ENCODE data around the gene ADGRV1. TPM values are rescaled to one million over a fixed set of nuclear protein-coding genes. Genes with fewer than 3 reads are reported as not detected.
"Not testable (repeated sequence)": the region's sequence is repeated elsewhere in the genome, so short reads cannot be mapped to it uniquely, and the experiment has no call there.

The ADGRV1 gene
- total RNA-seq, 2 experiments from 2014 or later = 0.26 TPM; not detected in 1

DNA sequence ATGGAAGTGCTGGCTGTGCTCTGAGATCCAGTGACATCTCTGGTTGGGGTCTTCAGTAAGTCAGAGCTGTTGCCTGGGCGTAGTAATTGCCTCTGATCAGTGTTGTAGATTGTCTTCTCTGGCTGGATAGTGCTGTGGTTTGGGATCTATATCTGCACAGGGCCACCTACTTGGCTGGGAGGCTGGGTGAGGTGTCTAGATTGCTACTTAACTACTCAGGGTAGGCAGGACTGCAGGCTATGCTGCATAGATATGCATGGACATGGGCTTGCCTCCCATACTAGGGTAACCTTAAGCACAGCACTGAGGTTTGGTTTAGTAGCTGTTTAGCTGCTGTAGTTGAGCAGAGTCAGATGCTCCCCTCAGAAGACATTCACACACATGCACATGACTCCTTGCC is 181.0 kb downstream of the ADGRV1 start:
- Mint-ChIP-seq H3K9me3 (ENCODE audit: insufficient read depth) (no peaks in the 10 kb centered on the region), H3K4me3 (no peak overlapping the region), H3K36me3 (ENCODE audit: low read depth) (no peaks in the 10 kb centered on the region), H3K27ac (no peak overlapping the region), H3K4me1 (ENCODE audit: low read depth) (no peaks in the 10 kb centered on the region), H3K27me3 (ENCODE audit: low read depth) (no peaks in the 10 kb centered on the region)
- ChIA-PET CTCF (no interaction called here), POLR2A (no interaction called here)
- no peak for ATAC-seq
- no peak for DNase-seq

DNA sequence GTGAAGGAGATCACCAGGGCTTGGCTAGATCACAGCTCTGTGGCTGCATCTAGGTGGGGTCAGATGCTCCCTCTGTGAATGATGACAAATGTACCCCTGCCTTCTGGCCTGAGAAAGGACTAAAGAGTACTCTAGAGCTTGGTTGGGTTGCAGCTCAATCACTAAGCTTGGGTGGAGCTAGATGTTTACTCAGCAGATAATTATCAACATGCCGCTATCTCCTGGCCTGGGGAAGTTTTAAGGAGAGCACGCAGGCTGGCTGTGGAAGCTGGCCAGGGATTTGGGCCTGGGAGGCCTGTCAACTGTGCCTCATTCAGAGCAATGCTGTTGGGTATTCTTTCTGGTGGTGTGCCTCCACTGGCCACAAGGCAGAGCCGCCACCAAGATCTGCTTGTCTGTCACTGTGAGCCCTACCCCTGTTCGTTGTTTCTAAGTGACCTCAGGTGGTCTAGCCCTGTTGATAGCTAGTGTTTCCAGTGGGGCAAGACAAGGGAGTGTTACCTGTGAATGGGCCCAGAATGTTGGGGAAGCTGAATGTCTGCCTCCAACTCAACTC is 181.7 kb downstream of the ADGRV1 start:
- Mint-ChIP-seq H3K27ac (no peak overlapping the region), H3K4me3 (no peak overlapping the region), H3K9me3 (ENCODE audit: insufficient read depth) (no peaks in the 10 kb centered on the region), H3K4me1 (ENCODE audit: low read depth) (no peaks in the 10 kb centered on the region), H3K27me3 (ENCODE audit: low read depth) (peaks cover 2% of the 10 kb centered on the region), H3K36me3 (ENCODE audit: low read depth) (no peaks in the 10 kb centered on the region)
- POLR2A ChIA-PET = no interaction called here
- ATAC-seq (no peak), DNase-seq (no peak)
- CTCF ChIA-PET = no interaction called here

DNA sequence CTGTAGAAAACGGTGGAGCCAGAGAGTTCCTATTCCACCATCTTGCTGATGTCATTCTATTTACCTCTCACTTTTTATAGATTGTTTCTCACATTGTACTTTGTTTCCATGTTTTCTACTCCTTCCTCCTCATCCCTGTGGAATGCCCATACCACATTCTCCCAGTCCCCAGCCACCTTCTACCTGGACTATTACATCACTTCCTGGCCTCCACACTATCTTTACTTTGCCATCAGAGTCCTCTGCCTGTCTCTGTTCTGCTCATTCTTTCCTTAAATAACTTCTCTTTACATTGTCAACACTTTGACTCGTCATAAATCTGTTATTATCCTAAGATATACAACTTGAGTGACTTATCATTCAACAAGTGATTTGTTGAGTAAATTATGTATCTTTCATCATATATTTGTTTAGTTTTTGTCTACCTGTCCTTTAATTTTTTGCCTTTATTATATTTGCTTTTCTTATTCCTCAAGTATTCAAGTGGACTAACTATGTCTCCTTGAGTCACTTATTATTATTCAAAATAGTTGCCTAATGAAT is 182.5 kb downstream of the ADGRV1 start:
- Mint-ChIP-seq H3K36me3 (ENCODE audit: low read depth) (no peaks in the 10 kb centered on the region), H3K27me3 (ENCODE audit: low read depth) (peaks cover 2% of the 10 kb centered on the region), H3K9me3 (ENCODE audit: insufficient read depth) (no peaks in the 10 kb centered on the region), H3K4me3 (no peak overlapping the region), H3K27ac (no peak overlapping the region), H3K4me1 (ENCODE audit: low read depth) (no peaks in the 10 kb centered on the region)
- DNase-seq = no peak
- ChIA-PET POLR2A (no interaction called here), CTCF (no interaction called here)
- ATAC-seq = no peak

DNA sequence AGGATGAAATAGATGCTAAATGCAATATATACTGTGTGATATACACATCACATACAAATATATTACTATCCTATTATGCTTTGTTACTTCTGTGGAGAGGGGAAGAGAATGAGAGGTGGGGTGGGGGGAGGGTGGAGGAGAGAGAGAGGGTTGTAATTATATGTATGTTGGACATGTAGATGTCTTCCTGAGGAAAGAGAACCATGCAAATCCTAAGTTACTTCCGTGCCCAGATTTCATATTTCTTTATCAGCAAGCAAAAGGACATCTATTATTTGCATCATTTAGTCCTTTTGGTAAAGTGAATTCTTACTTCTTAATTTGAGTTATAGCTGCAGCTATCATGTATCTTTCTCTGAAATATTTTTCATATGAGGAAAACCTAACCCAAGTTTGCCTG is 187.5 kb downstream of the ADGRV1 start:
- Mint-ChIP-seq H3K4me1 (ENCODE audit: low read depth) (no peaks in the 10 kb centered on the region), H3K4me3 (no peak overlapping the region), H3K27ac (no peak overlapping the region), H3K27me3 (ENCODE audit: low read depth) (peaks cover 8% of the 10 kb centered on the region), H3K36me3 (ENCODE audit: low read depth) (no peaks in the 10 kb centered on the region), H3K9me3 (ENCODE audit: insufficient read depth) (no peaks in the 10 kb centered on the region)
- ChIA-PET POLR2A (no interaction called here), CTCF (no interaction called here)
- no peak for ATAC-seq
- no peak for DNase-seq

DNA sequence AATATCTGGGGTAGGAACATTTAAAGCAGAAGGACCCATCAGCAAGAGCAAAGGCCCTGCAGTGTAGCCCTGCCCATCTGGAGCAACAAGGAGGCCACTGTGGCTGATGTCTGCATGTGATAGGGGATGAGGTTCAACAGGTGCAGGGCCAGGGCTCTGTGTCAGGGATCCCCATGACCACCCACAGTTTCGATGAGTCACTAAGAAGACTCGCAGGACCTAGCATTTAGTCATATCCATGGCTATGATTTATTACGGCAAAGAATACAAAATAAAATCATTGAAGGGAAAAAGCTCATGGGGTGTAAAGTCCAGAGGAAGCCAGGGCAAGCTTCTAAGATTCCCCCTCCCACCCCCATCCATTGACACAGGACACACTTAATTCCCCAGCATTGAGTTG is 188.6 kb downstream of the ADGRV1 start:
- POLR2A ChIA-PET = no interaction called here
- H3K4me3 Mint-ChIP-seq = no peak overlapping the region

DNA sequence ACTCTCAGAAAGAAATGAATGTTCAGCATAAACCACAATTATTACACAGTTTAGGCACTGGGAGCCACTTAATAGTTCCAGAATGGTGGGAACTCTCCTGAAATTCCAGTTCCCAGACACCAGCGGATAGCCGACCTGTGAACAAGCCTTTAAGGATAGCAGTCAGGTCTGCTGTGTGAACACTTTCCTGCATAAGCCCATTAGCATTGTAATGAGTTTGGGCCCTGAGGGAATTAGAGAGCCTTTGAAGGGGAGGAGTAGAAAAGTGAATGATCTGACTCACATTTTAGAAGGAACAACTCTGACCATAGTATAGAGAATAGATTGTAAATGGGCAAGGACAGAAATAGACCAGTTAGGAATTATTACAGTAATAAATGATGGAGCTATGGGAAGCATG is 189.1 kb downstream of the ADGRV1 start:
- DNase-seq = no peak
- Mint-ChIP-seq H3K4me1 (ENCODE audit: low read depth) (no peaks in the 10 kb centered on the region), H3K9me3 (ENCODE audit: insufficient read depth) (no peaks in the 10 kb centered on the region), H3K27me3 (ENCODE audit: low read depth) (peaks cover 8% of the 10 kb centered on the region), H3K36me3 (ENCODE audit: low read depth) (no peaks in the 10 kb centered on the region), H3K27ac (no peak overlapping the region), H3K4me3 (no peak overlapping the region)
- CTCF ChIA-PET = no interaction called here
- POLR2A ChIA-PET = no interaction called here
- ATAC-seq = no peak

More for the DNA sequence above, 188.6 kb downstream of the ADGRV1 start:
- no peaks in the 10 kb centered on the region for H3K36me3 Mint-ChIP-seq (ENCODE audit: low read depth)
- DNase-seq (no peak), ATAC-seq (no peak)
- no peaks in the 10 kb centered on the region for H3K4me1 Mint-ChIP-seq (ENCODE audit: low read depth)
- no peaks in the 10 kb centered on the region for H3K9me3 Mint-ChIP-seq (ENCODE audit: insufficient read depth)
- CTCF ChIA-PET = no interaction called here
- H3K27me3 Mint-ChIP-seq (ENCODE audit: low read depth) = peaks cover 8% of the 10 kb centered on the region
- no peak overlapping the region for H3K27ac Mint-ChIP-seq

DNA sequence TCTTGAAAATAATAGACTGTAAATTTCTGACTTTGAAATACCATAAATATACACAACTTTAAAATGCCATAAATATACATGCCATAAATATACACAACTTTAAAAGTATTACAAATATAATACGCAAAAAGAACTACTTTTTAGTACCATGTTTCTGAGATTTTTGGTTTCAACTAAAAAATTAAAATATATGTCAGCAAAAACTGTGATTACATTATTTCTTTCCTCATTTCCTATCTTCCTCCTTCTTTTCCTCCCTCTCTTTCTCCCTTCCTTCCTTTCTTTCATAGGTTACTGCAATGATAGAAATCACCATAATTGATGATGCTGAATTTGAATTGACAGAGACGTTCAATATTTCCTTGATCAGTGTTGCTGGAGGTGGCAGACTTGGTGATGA is 200.5 kb downstream of the ADGRV1 start:
- H3K9me3 Mint-ChIP-seq (ENCODE audit: insufficient read depth) = no peaks in the 10 kb centered on the region
- no peak for DNase-seq
- ATAC-seq = no peak
- POLR2A ChIA-PET = no interaction called here
- H3K27me3 Mint-ChIP-seq (ENCODE audit: low read depth) = peaks cover 2% of the 10 kb centered on the region
- H3K4me1 Mint-ChIP-seq (ENCODE audit: low read depth) = no peaks in the 10 kb centered on the region
- H3K4me3 Mint-ChIP-seq = no peak overlapping the region
- CTCF ChIA-PET = no interaction called here
- H3K36me3 Mint-ChIP-seq (ENCODE audit: low read depth) = no peaks in the 10 kb centered on the region
- no peak overlapping the region for H3K27ac Mint-ChIP-seq

DNA sequence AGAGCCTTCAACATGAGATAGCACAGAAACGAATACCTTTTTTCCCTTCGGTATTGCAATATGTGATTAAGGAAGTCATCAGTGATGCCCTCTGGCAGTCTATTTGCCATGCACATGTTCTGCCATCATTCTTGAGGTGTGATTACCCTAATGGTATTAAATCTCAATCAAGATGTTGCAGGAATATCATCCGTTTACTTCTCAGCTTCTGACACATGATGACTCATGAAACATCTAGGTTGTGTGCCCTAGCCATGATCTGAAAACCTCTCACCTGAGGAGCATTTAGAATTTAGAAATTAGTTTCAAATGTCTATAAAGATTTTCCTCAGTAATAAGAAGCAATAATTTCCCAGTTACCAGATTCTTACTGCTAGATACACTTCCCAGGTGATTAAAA is 209.1 kb downstream of the ADGRV1 start:
- H3K27me3 Mint-ChIP-seq (ENCODE audit: low read depth) = peaks cover 4% of the 10 kb centered on the region
- H3K9me3 Mint-ChIP-seq (ENCODE audit: insufficient read depth) = no peaks in the 10 kb centered on the region
- POLR2A ChIA-PET = no interaction called here
- no peak overlapping the region for H3K4me3 Mint-ChIP-seq
- CTCF ChIA-PET = interaction anchor here (0.9 kb wide), 1 partner anchor 16 kb away, joined by 3 read pairs; no protein-coding TSS in a partner anchor
- no peaks in the 10 kb centered on the region for H3K4me1 Mint-ChIP-seq (ENCODE audit: low read depth)
- H3K36me3 Mint-ChIP-seq (ENCODE audit: low read depth) = no peaks in the 10 kb centered on the region
- no peak for DNase-seq
- H3K27ac Mint-ChIP-seq = no peak overlapping the region
- ATAC-seq = no peak

DNA sequence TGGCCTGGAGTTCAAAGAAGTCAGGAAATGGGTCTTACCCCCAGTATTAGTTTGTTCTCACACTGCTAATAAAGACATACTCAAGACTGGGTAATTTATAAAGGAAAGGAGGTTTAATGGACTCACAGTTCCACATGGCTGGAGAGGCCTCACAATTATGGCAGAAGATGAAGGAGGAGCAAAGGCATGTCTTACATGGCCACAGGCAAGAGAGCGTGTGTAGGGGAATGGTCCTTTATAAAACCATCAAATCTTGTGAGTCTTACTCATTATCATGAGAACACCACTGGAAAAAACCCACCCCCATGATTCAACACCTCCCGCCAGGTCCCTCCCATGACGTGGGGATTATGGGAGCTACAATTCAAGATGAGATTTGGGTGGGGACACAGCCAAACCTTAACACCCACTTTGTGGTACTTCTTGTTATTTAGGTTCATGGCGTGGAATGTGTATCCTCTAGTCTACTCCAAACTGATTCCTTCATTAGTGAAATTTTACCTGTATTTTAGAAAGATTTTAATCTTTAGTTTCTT is 211.5 kb downstream of the ADGRV1 start:
- H3K4me3 Mint-ChIP-seq; CTCF ChIA-PET; H3K36me3 Mint-ChIP-seq (ENCODE audit: low read depth); POLR2A ChIA-PET; H3K9me3 Mint-ChIP-seq (ENCODE audit: insufficient read depth); H3K27me3 Mint-ChIP-seq (ENCODE audit: low read depth); H3K27ac Mint-ChIP-seq; ATAC-seq; H3K4me1 Mint-ChIP-seq (ENCODE audit: low read depth); DNase-seq: not testable (repeated sequence)

DNA sequence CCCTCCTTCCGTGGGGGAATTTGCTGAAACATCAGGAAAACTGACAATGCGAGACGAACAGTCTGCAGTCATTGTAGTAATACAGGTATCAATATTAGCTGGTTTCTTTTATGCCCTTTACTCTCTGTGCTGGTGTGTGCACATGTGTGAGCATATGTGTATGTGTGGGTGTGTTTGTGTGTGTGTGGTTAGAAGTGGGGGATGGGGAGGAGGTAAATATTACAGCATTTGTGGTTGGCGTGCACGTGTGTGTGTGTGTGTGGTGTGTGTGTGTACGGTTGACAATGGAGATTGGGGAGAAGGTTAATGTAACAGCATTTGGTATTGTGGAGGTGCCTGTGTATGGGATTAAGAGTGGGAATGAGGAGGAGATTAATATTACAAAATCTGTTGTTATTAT is 219.4 kb downstream of the ADGRV1 start:
- H3K4me1 Mint-ChIP-seq (ENCODE audit: low read depth) = no peaks in the 10 kb centered on the region
- POLR2A ChIA-PET = no interaction called here
- peaks cover 11% of the 10 kb centered on the region for H3K27me3 Mint-ChIP-seq (ENCODE audit: low read depth)
- no peak for DNase-seq
- H3K4me3 Mint-ChIP-seq = no peak overlapping the region
- ATAC-seq = no peak
- CTCF ChIA-PET = no interaction called here
- no peaks in the 10 kb centered on the region for H3K9me3 Mint-ChIP-seq (ENCODE audit: insufficient read depth)
- H3K27ac Mint-ChIP-seq = no peak overlapping the region
- H3K36me3 Mint-ChIP-seq (ENCODE audit: low read depth) = no peaks in the 10 kb centered on the region

DNA sequence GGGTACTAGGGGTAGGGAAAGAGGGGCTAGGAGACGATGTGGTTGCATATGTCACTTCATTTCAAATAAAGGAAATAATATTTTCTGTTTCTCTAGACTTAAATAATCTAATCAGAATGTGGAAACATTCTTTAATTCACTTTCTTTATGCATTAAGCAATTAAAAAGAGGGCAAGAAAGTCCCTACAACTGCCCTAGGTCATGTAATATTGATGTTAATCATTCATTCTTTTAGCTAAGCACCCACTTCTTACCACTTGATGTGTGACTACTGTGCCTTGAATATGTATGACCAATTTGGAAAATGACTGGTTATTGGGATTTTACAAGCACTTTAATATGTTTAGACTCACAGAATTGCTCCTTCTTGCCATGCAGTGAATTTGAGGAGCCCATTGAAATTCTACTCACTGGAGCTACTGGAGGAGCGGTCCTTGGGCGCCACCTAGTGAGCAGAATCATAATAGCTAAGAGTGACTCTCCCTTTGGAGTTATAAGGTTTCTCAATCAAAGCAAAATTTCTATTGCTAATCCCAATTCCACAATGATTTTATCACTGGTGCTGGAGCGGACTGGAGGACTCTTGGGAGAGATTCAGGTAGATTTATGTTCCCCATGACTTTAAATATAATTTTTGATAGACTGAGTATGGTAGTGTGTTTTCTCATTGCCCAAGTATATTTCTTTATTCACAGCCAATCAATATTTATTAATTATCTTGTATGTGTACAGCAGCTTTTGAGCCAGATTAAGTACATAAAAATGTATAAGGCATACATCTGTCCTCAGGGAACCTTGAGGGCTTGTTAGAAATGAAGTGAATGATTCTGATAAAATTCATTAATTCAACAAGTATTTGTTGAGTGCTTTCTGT is 225.1 kb downstream of the ADGRV1 start:
- DNase-seq = peak; percentile 79
- no peaks in the 10 kb centered on the region for H3K4me1 Mint-ChIP-seq (ENCODE audit: low read depth)
- no peaks in the 10 kb centered on the region for H3K9me3 Mint-ChIP-seq (ENCODE audit: insufficient read depth)
- H3K4me3 Mint-ChIP-seq = no peak overlapping the region
- POLR2A ChIA-PET = no interaction called here
- CTCF ChIA-PET = interaction anchor here (0.6 to 2.2 kb wide), 22 partner anchors 9 to 601 kb away, joined by 3 to 21 read pairs (median 3); no protein-coding TSS in a partner anchor
- no peaks in the 10 kb centered on the region for H3K36me3 Mint-ChIP-seq (ENCODE audit: low read depth)
- H3K27ac Mint-ChIP-seq = no peak overlapping the region
- H3K27me3 Mint-ChIP-seq (ENCODE audit: low read depth) = peaks cover 21% of the 10 kb centered on the region
- ATAC-seq = peak; percentile 81

DNA sequence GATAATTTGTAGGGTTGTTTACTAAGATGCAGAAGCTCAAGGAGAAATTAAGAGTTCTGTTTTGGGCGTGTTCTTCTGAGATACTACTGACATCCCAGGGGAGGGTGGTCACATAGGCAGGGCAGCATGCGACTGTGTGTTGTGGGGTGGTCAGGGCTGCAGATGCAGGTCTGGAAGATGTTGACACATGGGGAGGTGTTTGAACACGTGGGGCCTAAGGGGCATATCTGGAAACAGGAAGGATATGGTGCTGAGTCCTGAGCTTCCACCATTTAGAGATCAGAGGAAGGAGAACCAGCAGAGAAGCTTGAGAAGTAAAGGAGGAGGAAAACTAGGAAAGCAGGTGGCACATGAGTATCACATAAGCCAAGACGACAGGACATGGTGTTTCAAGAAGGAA is 228.2 kb downstream of the ADGRV1 start:
- CTCF ChIA-PET = no interaction called here
- no peak overlapping the region for H3K27ac Mint-ChIP-seq
- no peaks in the 10 kb centered on the region for H3K9me3 Mint-ChIP-seq (ENCODE audit: insufficient read depth)

More for the DNA sequence above, 228.2 kb downstream of the ADGRV1 start:
- no peak for ATAC-seq
- Mint-ChIP-seq H3K36me3 (ENCODE audit: low read depth) (no peaks in the 10 kb centered on the region), H3K4me3 (no peak overlapping the region), H3K4me1 (ENCODE audit: low read depth) (no peaks in the 10 kb centered on the region), H3K27me3 (ENCODE audit: low read depth) (peaks cover 16% of the 10 kb centered on the region)
- no peak for DNase-seq
- POLR2A ChIA-PET = no interaction called here

All from activated CD8-positive, alpha-beta T cell treated with anti-CD3 and anti-CD28 coated beads, Interleukin-2, amount 10 ng/mL, durations not matched to agents 7 days and 5 days (primary cell).